Measurements from ENCODE around the gene TMEM132A. TPM values are rescaled to one million over a fixed set of nuclear protein-coding genes. Genes with fewer than 3 reads are reported as not detected.
"Not testable (repeated sequence)": the region's sequence is repeated elsewhere in the genome, so short reads cannot be mapped to it uniquely, and the experiment has no call there.

TMEM132A gene
- polyA plus RNA-seq, 1 of the 3 experiments (the other 2 are of a cell fraction), result 66.9 TPM

GRCh38 chr11:60908803-60909202 is 15.5 kb upstream of the TMEM132A start:
- Histone ChIP-seq H2AFZ (ENCODE audit: low read depth) (no peak overlapping the region), H3K36me3 (replicated peaks in 1 of 2; ENCODE audit: control insufficient read depth in 1 of 2, insufficient read depth in 2 of 2, low read length in 1 of 2) (peaks cover 0 to 3% of the 10 kb centered on the region in 2 experiments), H4K20me1 (ENCODE audit: insufficient read depth) (peaks cover 14% of the 10 kb centered on the region), H3K27ac (ENCODE audit: low read depth in 2 of 2, low read length in 1 of 2) (no peak overlapping the region), H3K9ac (no peak overlapping the region), H3K4me1 (ENCODE audit: control insufficient read depth in 1 of 2, insufficient read depth in 2 of 2, low read depth in 1 of 2, low read length in 1 of 2) (peaks cover 2 to 20% of the 10 kb centered on the region in 2 experiments; a peak in 2 of 4 replicates), H3F3A (replicated peaks; ENCODE audit: insufficient read depth) (no peaks in the 10 kb centered on the region), H3K27me3 (ENCODE audit: insufficient read depth) (no peaks in the 10 kb centered on the region; the same call in 1 of the 2 replicates), H3K9me3 (no peaks in the 10 kb centered on the region), H3K4me3 (ENCODE audit: low read depth in 2 of 2, low read length in 1 of 2) (no peak overlapping the region), H3K9me2 (no peaks in the 10 kb centered on the region), H3K4me2 (no peak overlapping the region), H3K79me2 (ENCODE audit: insufficient read depth) (peaks cover 24% of the 10 kb centered on the region)
- ChIA-PET CTCF (no interaction called here), POLR2A (interaction anchor here (0.7 kb wide), 1 partner anchor 63 kb away, joined by 3 read pairs; no protein-coding TSS in a partner anchor)
- TF ChIP-seq YY1 (IDR thresholded peaks at IDR 0.05; ENCODE audit: low read depth) (no peak), FOSL2 (IDR thresholded peaks at IDR 0.05; ENCODE audit: borderline replicate concordance, low read depth) (no peak), MEF2A (IDR thresholded peaks at IDR 0.05; ENCODE audit: borderline replicate concordance, low read depth) (no peak), MAX (IDR thresholded peaks at IDR 0.05; ENCODE audit: low read depth) (no peak)
- DNase-seq, result no peak
- WGBS (ENCODE audit: low lambda C conversion rate), result 3% methylated on average over 1 of the region's 1 CpG

GRCh38 chr11:60909680-60910280 is 14.5 kb upstream of the TMEM132A start:
- Histone ChIP-seq H3K4me1 (ENCODE audit: control insufficient read depth in 1 of 2, insufficient read depth in 2 of 2, low read depth in 1 of 2, low read length in 1 of 2) (peaks cover 2 to 14% of the 10 kb centered on the region in 2 experiments; a peak in 2 of 4 replicates), H3K79me2 (ENCODE audit: insufficient read depth) (peaks cover 14% of the 10 kb centered on the region)
- H3K27ac ChIP-seq (ENCODE audit: low read depth in 2 of 2, low read length in 1 of 2); H3K27me3 ChIP-seq (ENCODE audit: insufficient read depth); POLR2A ChIA-PET; DNase-seq; H3K4me3 ChIP-seq (ENCODE audit: low read depth in 2 of 2, low read length in 1 of 2); H3K9me2 ChIP-seq; H2AFZ ChIP-seq (ENCODE audit: low read depth); CTCF ChIA-PET; H4K20me1 ChIP-seq (ENCODE audit: insufficient read depth); H3F3A ChIP-seq (replicated peaks; ENCODE audit: insufficient read depth); H3K4me2 ChIP-seq; H3K9me3 ChIP-seq; H3K36me3 ChIP-seq (replicated peaks in 1 of 2; ENCODE audit: control insufficient read depth in 1 of 2, insufficient read depth in 2 of 2, low read length in 1 of 2); H3K9ac ChIP-seq: not testable (repeated sequence)
- 4% methylated on average over 3 of the region's 3 CpGs for WGBS (ENCODE audit: low lambda C conversion rate)

GRCh38 chr11:60910281-60910687 is 14.0 kb upstream of the TMEM132A start:
- Histone ChIP-seq H3K9me3 (no peaks in the 10 kb centered on the region), H4K20me1 (ENCODE audit: insufficient read depth) (no peaks in the 10 kb centered on the region), H3K27ac (ENCODE audit: low read depth in 2 of 2, low read length in 1 of 2) (no peak overlapping the region), H3K9me2 (no peaks in the 10 kb centered on the region), H2AFZ (ENCODE audit: low read depth) (no peak overlapping the region), H3K4me2 (no peak overlapping the region), H3F3A (replicated peaks; ENCODE audit: insufficient read depth) (no peaks in the 10 kb centered on the region), H3K4me1 (ENCODE audit: control insufficient read depth in 1 of 2, insufficient read depth in 2 of 2, low read depth in 1 of 2, low read length in 1 of 2) (peaks cover 2 to 14% of the 10 kb centered on the region in 2 experiments; a peak in 2 of 4 replicates), H3K9ac (no peak overlapping the region), H3K36me3 (replicated peaks in 1 of 2; ENCODE audit: control insufficient read depth in 1 of 2, insufficient read depth in 2 of 2, low read length in 1 of 2) (no peaks in the 10 kb centered on the region), H3K27me3 (ENCODE audit: insufficient read depth) (no peaks in the 10 kb centered on the region; the same call in 1 of the 2 replicates), H3K79me2 (ENCODE audit: insufficient read depth) (peaks cover 14% of the 10 kb centered on the region), H3K4me3 (ENCODE audit: low read depth in 2 of 2, low read length in 1 of 2) (no peak overlapping the region)
- POLR2A ChIA-PET, result no interaction called here
- no peak for DNase-seq
- CTCF ChIA-PET, result no interaction called here
- WGBS (ENCODE audit: low lambda C conversion rate), result 52% methylated on average over 3 of the region's 3 CpGs
- TF ChIP-seq MEF2A (IDR thresholded peaks at IDR 0.05; ENCODE audit: borderline replicate concordance, low read depth), result no peak
- TF ChIP-seq CHD2 (IDR thresholded peaks at IDR 0.05; ENCODE audit: low read length, partially characterized antibody), result no peak
- no peak for TF ChIP-seq TEAD4 (IDR thresholded peaks at IDR 0.05; ENCODE audit: borderline replicate concordance, insufficient read depth)
- no peak for TF ChIP-seq SMC3 (IDR thresholded peaks at IDR 0.05; ENCODE audit: low read depth, low read length)
- TF ChIP-seq USF2 (IDR thresholded peaks at IDR 0.05; ENCODE audit: borderline replicate concordance, low read depth, low read length), result no peak
- no peak for TF ChIP-seq EZH2phosphoT487 (IDR thresholded peaks at IDR 0.05; ENCODE audit: borderline replicate concordance, low read depth)
- no peak for TF ChIP-seq GABPA (IDR thresholded peaks at IDR 0.05; ENCODE audit: low read depth)
- no peak for TF ChIP-seq CTCF (IDR thresholded peaks at IDR 0.05)
- no peak for TF ChIP-seq NFIC (IDR thresholded peaks at IDR 0.05; ENCODE audit: borderline replicate concordance)
- TF ChIP-seq USF1 (IDR thresholded peaks at IDR 0.05; ENCODE audit: borderline replicate concordance, low read depth), result no peak
- TF ChIP-seq FOSL2 (IDR thresholded peaks at IDR 0.05; ENCODE audit: borderline replicate concordance, low read depth), result no peak
- TF ChIP-seq RAD21 (IDR thresholded peaks at IDR 0.05; ENCODE audit: low read length), result no peak
